Measurements from ENCODE around the gene XCL2.

DNA sequence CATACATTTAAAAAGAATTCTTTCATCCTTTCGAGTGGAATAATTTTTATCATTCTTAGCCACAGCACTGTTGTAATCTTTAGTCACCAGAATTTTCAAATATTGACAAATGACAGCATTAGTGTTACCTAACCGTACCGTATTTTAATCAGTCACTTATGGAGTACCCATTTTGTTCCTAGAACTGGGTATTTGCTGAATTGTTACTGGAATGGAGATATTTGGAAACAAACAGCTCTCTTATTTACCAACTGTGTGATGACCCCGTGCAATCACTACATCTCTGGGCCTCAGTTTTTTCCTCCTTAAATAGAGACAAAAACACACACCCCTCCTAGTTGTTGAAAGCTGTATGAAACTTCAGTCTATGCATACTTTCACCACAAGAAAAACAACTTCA lies 7.9 kb upstream of the XCL2 start:
- no peak for TF ChIP-seq ZC3H10 (CRISPR knock-in tag; IDR thresholded peaks at IDR 0.05)
- no peak for TF ChIP-seq ZNF565 (CRISPR knock-in tag; conservative IDR thresholded peaks at IDR 0.05; ENCODE audit: low read depth)
- TF ChIP-seq ESRRG (CRISPR knock-in tag; IDR thresholded peaks at IDR 0.05) = no peak
- no peak for TF ChIP-seq ARNTL (CRISPR knock-in tag; IDR thresholded peaks at IDR 0.05; ENCODE audit: borderline replicate concordance, low read depth)
- TF ChIP-seq ISL1 (CRISPR knock-in tag; IDR thresholded peaks at IDR 0.05) = no peak
- TF ChIP-seq GLIS3 (CRISPR knock-in tag; IDR thresholded peaks at IDR 0.05) = no peak
- no peak for TF ChIP-seq ZNF70 (CRISPR knock-in tag; IDR thresholded peaks at IDR 0.05)
- no peak for TF ChIP-seq ZFP30 (CRISPR knock-in tag; IDR thresholded peaks at IDR 0.05)
- TF ChIP-seq RARB (CRISPR knock-in tag; IDR thresholded peaks at IDR 0.05) = no peak
- TF ChIP-seq ZFP3 (CRISPR knock-in tag; IDR thresholded peaks at IDR 0.05) = no peak
- TF ChIP-seq, protein P1, sequence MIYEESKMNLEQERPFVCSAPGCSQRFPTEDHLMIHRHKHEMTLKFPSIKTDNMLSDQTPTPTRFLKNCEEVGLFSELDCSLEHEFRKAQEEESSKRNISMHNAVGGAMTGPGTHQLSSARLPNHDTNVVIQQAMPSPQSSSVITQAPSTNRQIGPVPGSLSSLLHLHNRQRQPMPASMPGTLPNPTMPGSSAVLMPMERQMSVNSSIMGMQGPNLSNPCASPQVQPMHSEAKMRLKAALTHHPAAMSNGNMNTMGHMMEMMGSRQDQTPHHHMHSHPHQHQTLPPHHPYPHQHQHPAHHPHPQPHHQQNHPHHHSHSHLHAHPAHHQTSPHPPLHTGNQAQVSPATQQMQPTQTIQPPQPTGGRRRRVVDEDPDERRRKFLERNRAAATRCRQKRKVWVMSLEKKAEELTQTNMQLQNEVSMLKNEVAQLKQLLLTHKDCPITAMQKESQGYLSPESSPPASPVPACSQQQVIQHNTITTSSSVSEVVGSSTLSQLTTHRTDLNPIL (CRISPR knock-in tag; IDR thresholded peaks at IDR 0.05; ENCODE audit: low read depth) = no peak
- TF ChIP-seq, protein P2, sequence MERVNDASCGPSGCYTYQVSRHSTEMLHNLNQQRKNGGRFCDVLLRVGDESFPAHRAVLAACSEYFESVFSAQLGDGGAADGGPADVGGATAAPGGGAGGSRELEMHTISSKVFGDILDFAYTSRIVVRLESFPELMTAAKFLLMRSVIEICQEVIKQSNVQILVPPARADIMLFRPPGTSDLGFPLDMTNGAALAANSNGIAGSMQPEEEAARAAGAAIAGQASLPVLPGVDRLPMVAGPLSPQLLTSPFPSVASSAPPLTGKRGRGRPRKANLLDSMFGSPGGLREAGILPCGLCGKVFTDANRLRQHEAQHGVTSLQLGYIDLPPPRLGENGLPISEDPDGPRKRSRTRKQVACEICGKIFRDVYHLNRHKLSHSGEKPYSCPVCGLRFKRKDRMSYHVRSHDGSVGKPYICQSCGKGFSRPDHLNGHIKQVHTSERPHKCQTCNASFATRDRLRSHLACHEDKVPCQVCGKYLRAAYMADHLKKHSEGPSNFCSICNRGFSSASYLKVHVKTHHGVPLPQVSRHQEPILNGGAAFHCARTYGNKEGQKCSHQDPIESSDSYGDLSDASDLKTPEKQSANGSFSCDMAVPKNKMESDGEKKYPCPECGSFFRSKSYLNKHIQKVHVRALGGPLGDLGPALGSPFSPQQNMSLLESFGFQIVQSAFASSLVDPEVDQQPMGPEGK (CRISPR knock-in tag; IDR thresholded peaks at IDR 0.05; ENCODE audit: borderline replicate concordance) = no peak
- TF ChIP-seq SNAI2 (CRISPR knock-in tag; IDR thresholded peaks at IDR 0.05) = no peak
- TF ChIP-seq ZNF8 (CRISPR knock-in tag; IDR thresholded peaks at IDR 0.05) = no peak

All from SK-N-SH treated with all-trans-retinoic acid at 6 μM for 48 hours (cell line).